Effector memory CD8-positive, alpha-beta T cell (primary cell): ENCODE measurements around the gene VAMP7.
"Not testable (repeated sequence)": the region's sequence is repeated elsewhere in the genome, so short reads cannot be mapped to it uniquely, and the experiment has no call there.

Experiments used
- ATAC-seq: fragments of 150-1000 bp; cut with Tn5 transposase; replicated peaks from 2 replicates; pipeline ENCODE4 v1.10.0; 2021; ENCODE audit warnings: mild to moderate bottlenecking, moderate library complexity
- DNase-seq, 3 experiments: peaks; one replicate each; pipeline ENCODE4 v3.0.0; 2021
- H3K27ac Mint-ChIP-seq, 2 donors: one replicate each; pipeline ENCODE4 v1.8.0; 2022; ENCODE audit warnings: mild to moderate bottlenecking in 2 of 2, mixed read lengths in 2 of 2, moderate library complexity in 2 of 2
- H3K27me3 Mint-ChIP-seq, 2 donors: one replicate each; pipeline ENCODE4 v1.8.0; 2022; ENCODE audit warnings: mixed read lengths in 2 of 2
- H3K36me3 Mint-ChIP-seq: one replicate; pipeline ENCODE4 v1.8.0; 2022; ENCODE audit warnings: mild to moderate bottlenecking, moderate library complexity, mixed read lengths; ENCODE audit not compliant: insufficient read depth
- H3K4me1 Mint-ChIP-seq, 2 donors: one replicate each; pipeline ENCODE4 v1.8.0; 2022; ENCODE audit warnings: low read depth in 2 of 2, mixed read lengths in 2 of 2
- H3K4me3 Mint-ChIP-seq, 2 donors: one replicate each; pipeline ENCODE4 v1.8.0; 2022; ENCODE audit warnings: mild to moderate bottlenecking in 2 of 2, mixed read lengths in 2 of 2, moderate library complexity in 2 of 2
- H3K9me3 Mint-ChIP-seq, 2 donors: one replicate each; pipeline ENCODE4 v1.8.0; 2022; ENCODE audit warnings: mixed read lengths in 2 of 2

VAMP7 gene

DNA sequence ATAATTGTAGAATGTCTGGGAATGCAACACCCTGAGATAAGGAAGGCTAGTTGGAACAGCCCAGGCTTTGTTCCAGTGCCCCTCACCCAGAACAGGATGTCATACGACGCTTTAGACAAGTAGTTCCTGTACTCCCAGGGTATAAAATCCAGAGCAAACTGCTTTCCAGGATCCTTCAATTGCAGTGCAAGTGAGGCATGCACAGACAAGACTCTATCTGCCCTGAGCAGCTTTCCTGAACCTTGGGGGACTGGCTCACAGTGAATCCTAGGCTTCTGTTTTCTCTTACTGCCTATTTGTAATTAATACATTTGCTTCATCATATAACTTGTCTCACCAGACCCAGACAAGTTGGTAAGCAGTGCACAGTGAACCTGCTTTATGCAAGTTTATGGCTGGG lies 68.0 kb downstream of the VAMP7 start:
- Mint-ChIP-seq H3K4me1 (no peaks in the 10 kb centered on the region), H3K4me3 (no peak overlapping the region), H3K9me3 (peaks cover 2 to 5% of the 10 kb centered on the region in 2 donors), H3K36me3 (peaks cover 2% of the 10 kb centered on the region), H3K27ac (no peak overlapping the region), H3K27me3 (no peaks in the 10 kb centered on the region)
- ATAC-seq: no peak
- no peak for DNase-seq

DNA sequence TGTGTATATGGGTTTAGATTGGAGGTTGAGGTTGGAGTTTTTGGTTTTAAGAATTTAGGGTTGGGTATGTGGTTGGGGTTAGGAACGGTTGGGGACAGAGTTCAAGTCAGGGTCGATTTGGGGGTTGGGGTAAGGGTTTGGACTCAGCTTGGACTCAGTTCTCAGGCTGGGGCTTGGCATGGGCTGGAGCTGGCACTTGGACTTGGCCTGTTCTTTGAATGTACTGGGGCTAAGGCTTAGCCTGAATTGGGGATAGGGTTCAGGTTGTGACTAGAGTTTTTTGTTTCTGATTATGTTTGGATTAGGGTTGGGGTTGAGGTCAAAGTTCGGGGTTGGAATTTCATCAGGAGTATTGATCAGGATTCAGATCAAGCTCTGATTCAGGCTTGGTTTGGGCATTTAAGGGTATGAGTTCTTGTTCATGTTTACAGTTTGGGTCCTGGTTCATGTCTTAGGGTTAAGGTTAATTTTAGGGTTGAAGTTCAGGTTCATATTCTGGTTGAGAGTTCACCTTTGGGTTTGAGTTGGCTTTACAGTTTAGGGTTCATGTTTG lies 70.2 kb downstream of the VAMP7 start:
- Mint-ChIP-seq H3K9me3 (peaks cover 0 to 4% of the 10 kb centered on the region in 2 donors), H3K36me3 (no peaks in the 10 kb centered on the region), H3K27ac (no peak overlapping the region), H3K27me3 (no peaks in the 10 kb centered on the region), H3K4me1 (no peaks in the 10 kb centered on the region), H3K4me3 (no peak overlapping the region)
- ATAC-seq (no peak), DNase-seq (no peak)

DNA sequence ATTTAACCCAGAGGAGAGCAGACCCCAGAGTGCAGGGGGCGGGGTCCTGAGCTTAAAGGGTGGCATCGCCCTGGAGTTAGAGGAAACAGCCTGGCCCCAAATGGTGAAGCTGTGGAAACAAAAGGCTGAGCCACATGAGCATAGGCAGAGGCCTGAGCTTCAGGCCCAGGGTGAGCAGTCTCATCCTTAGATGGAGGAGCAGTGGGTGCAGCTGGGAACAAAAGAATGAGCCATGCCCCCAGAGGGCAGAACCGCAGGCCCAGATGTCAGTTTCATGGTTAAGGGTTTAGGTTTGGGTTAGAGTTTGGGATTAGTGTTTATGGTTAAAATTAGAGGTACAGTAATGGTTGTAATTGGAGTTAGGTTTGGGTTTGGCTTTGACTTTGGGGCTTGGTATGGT lies 71.9 kb downstream of the VAMP7 start:
- DNase-seq (no peak), ATAC-seq (no peak)
- Mint-ChIP-seq H3K27me3 (no peaks in the 10 kb centered on the region), H3K4me1 (no peaks in the 10 kb centered on the region), H3K4me3 (no peak overlapping the region), H3K36me3 (no peaks in the 10 kb centered on the region), H3K27ac (no peak overlapping the region), H3K9me3 (peaks cover 0 to 4% of the 10 kb centered on the region in 2 donors)

DNA sequence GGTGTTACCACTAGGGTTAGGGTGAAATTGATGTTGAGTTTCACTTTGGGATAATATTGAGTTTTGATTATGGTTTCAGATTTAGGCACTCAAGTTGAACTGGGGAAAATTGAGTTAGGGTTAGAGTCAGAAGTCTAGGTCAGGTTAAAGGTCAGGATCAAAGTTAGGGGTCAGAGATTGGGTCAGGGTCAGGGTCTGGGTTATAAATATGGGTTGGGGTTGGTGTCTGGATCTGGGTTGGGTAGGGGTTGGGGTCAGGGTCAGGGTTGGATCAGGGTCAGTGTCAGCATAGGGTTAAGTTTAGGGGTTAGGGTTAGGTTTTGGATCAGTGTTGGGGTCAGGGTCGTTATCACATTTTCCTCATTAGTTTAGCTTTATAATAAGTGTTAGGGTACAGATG lies 73.6 kb downstream of the VAMP7 start:
- Mint-ChIP-seq H3K4me3 (no peak overlapping the region), H3K36me3 (no peaks in the 10 kb centered on the region), H3K9me3 (peaks cover 0 to 4% of the 10 kb centered on the region in 2 donors), H3K27ac (no peak overlapping the region), H3K27me3 (no peaks in the 10 kb centered on the region), H3K4me1 (no peaks in the 10 kb centered on the region)
- DNase-seq (no peak), ATAC-seq (no peak)

DNA sequence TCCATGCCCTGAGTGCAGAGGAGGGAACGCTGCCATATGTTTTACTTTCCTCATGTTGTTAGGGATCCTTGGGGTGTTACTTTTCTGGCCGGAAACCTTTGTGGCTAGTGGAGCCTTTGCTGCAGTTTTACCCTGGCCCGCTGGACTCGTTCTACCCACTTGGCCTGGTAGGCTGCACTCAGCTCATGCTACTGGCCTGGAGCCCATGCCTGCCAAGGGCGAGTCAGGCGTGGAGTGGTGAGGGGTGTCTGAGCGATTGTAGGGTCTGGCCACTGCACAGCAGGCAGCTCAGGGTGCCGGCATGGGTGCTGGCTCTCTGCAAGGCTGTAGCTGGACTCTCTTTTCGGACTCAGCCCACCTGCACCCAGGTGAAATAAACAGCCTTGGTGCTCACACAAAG lies 75.0 kb downstream of the VAMP7 start:
- ATAC-seq (no peak), DNase-seq (no peak)
- no peak overlapping the region for H3K4me3 Mint-ChIP-seq
- no peaks in the 10 kb centered on the region for H3K4me1 Mint-ChIP-seq
- no peaks in the 10 kb centered on the region for H3K36me3 Mint-ChIP-seq
- H3K27me3 Mint-ChIP-seq: no peaks in the 10 kb centered on the region
- H3K9me3 Mint-ChIP-seq: peaks cover 0 to 4% of the 10 kb centered on the region in 2 donors
- no peak overlapping the region for H3K27ac Mint-ChIP-seq

DNA sequence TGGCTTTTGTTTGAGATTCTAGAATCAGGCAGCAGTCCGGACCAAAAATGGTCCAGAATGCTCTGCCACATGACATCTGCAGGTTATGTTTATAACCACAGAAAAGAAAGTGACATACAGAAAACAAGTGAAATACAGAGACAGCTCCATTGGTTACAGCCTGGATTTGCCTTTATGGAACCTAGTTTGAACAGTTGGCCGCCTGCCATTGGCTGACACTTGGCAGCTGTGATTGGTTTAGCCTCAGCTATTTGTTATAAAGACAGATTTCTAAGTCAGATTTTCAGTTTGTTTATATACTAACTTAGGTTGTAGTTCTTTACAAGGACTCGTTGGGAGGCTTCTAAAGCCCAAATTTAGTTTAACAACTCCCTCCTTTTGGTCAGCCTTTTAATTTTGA lies 75.5 kb downstream of the VAMP7 start:
- no peak overlapping the region for H3K27ac Mint-ChIP-seq
- peaks cover 0 to 4% of the 10 kb centered on the region in 2 donors for H3K9me3 Mint-ChIP-seq
- ATAC-seq (no peak), DNase-seq (no peak)
- H3K36me3 Mint-ChIP-seq: no peaks in the 10 kb centered on the region
- H3K27me3 Mint-ChIP-seq: no peaks in the 10 kb centered on the region
- H3K4me1 Mint-ChIP-seq: no peaks in the 10 kb centered on the region
- H3K4me3 Mint-ChIP-seq: no peak overlapping the region

DNA sequence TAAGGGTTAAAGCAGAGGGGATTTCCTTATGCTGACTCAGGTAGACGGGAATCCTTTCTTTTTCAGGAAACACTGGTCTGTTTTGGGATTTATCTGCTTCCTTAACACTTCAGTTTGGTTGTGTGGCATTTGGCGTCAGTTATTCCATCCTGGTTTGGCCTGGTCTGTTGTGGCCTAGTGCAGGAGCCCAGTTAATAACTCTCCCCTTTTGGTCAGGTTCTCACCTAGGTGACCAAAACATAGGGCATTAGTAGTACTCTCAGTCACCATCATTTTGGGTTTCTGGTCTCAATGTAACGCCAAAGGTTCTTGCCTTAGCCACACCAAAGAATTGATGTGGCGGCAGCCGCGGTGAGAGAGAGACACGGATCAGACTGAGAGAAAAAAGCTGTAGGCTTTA lies 76.7 kb downstream of the VAMP7 start:
- peaks cover 0 to 4% of the 10 kb centered on the region in 2 donors for H3K9me3 Mint-ChIP-seq

DNA sequence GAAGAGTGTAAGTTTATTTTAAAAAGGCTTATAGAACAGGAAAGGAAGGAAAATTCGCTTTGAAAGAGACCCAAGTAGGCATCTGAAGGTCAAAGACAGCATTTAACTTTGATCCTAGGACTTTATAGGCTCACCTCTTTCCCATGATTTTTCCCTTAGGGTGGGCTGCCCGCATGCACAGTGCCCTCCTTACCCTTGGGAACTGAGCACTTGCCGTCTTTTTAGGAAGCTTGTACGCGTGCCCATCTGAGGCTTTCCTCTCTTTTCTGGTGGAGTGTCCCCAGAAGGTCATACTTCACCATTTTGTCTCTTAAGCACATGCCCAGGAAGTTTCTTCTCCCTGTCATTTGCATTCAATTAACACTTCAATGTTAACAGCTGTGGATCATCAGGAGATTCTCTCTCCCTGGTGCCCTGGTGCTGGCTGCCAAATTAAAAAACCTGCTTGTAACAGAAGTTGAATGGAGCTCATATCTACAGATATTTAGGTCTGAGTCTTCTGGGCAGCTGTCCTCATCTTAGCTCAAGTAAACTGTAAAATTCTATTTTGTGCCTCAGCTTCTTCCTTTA lies 78.0 kb downstream of the VAMP7 start:
- no peaks in the 10 kb centered on the region for H3K36me3 Mint-ChIP-seq
- H3K4me1 Mint-ChIP-seq: no peaks in the 10 kb centered on the region
- H3K27me3 Mint-ChIP-seq: no peaks in the 10 kb centered on the region
- no peak overlapping the region for H3K27ac Mint-ChIP-seq
- no peak overlapping the region for H3K4me3 Mint-ChIP-seq
- H3K9me3 Mint-ChIP-seq: peaks cover 0 to 6% of the 10 kb centered on the region in 2 donors
- no peak for DNase-seq
- ATAC-seq: no peak

More for the DNA sequence above, 76.7 kb downstream of the VAMP7 start:
- no peak for DNase-seq
- H3K4me1 Mint-ChIP-seq: no peaks in the 10 kb centered on the region
- no peak overlapping the region for H3K4me3 Mint-ChIP-seq
- no peaks in the 10 kb centered on the region for H3K36me3 Mint-ChIP-seq
- ATAC-seq: no peak
- no peak overlapping the region for H3K27ac Mint-ChIP-seq
- no peaks in the 10 kb centered on the region for H3K27me3 Mint-ChIP-seq

DNA sequence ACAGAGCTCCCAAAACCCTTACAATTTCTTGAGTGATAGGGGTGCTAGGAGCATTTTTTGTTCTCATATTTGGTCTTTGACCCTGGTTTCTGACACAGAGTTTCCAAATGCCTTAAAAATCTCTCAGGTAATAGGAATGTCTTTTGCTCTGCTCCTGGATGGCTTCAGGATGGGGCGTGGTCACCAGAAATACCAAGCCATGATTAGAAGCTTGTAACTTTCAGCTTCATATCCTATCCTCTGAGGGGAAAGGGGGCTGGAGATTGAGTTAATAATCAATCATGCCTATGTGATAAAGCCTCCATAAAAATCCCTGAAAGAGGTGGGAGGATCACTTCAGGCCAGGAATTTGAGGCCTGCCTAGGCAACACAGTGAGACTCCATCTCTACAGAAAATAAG lies 81.8 kb downstream of the VAMP7 start:
- no peaks in the 10 kb centered on the region for H3K4me1 Mint-ChIP-seq
- H3K4me3 Mint-ChIP-seq: no peak overlapping the region
- H3K27me3 Mint-ChIP-seq: peaks cover 2 to 5% of the 10 kb centered on the region in 2 donors
- peaks cover 0 to 4% of the 10 kb centered on the region in 2 donors for H3K9me3 Mint-ChIP-seq
- no peak for DNase-seq
- no peaks in the 10 kb centered on the region for H3K36me3 Mint-ChIP-seq
- H3K27ac Mint-ChIP-seq: no peak overlapping the region
- ATAC-seq: no peak

DNA sequence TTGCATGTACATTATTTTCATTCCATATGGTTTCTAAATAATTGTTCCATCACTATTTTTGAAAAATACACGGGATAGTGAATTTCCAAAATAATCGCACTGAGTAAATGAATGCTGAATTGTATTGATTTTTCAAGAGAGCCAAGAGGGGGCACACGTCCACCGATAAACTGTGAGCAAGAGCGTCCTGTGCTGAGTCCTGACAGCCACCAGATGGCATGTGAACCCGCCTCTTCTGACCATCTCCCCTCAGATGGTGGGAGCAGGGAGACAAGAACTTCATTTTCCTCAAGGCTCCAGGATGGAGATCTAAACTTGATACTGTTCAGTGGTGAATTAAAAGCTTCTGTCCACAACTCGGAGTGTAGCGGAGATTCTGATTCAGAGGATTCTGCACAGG lies 85.7 kb downstream of the VAMP7 start:
- ATAC-seq: peak; percentile 36
- H3K4me3 Mint-ChIP-seq: no peak overlapping the region
- DNase-seq: peak in 1 of 3 experiments; percentile 21
- H3K27me3 Mint-ChIP-seq: peaks cover 16 to 41% of the 10 kb centered on the region in 2 donors
- peaks cover 9 to 13% of the 10 kb centered on the region in 2 donors for H3K9me3 Mint-ChIP-seq
- H3K4me1 Mint-ChIP-seq: peaks cover 4 to 8% of the 10 kb centered on the region in 2 donors
- no peaks in the 10 kb centered on the region for H3K36me3 Mint-ChIP-seq
- H3K27ac Mint-ChIP-seq: no peak overlapping the region

DNA sequence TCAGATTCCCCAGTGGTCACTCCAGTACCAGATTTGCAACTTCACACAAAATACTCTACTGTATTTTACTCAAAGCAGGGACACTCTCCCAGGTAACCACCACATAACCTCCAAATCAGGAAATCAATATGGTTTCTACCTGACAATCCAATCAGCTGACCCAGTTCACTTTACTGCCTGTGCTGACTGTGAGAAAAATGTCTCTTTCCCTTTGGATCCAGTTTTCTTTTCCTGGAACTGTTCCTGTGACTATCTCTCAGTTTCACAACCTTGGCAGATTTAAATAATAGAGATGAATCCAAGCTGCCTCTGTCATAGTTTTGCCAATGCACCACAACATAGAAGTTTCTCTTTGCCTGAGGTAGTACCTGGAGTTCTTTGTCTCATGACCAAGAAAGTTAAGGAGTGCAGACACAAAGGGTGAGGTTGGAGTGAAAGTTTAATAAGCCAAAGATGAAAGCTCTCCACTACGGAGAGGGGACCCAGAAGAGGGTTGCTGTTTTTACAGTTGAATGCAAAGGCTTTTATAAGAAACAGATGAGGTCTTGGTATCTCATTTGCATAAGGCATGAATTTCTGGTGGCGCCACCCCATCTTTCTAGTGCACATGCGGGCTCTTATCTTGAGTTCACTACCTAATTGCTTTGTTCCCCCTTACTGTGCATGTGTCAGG lies 86.6 kb downstream of the VAMP7 start:
- ATAC-seq: no peak
- Mint-ChIP-seq H3K4me3 (no peak overlapping the region), H3K27me3 (peaks cover 20 to 42% of the 10 kb centered on the region in 2 donors), H3K27ac (no peak overlapping the region), H3K9me3 (peaks cover 9 to 13% of the 10 kb centered on the region in 2 donors), H3K4me1 (peaks cover 4 to 8% of the 10 kb centered on the region in 2 donors), H3K36me3 (no peaks in the 10 kb centered on the region)
- DNase-seq: no peak

DNA sequence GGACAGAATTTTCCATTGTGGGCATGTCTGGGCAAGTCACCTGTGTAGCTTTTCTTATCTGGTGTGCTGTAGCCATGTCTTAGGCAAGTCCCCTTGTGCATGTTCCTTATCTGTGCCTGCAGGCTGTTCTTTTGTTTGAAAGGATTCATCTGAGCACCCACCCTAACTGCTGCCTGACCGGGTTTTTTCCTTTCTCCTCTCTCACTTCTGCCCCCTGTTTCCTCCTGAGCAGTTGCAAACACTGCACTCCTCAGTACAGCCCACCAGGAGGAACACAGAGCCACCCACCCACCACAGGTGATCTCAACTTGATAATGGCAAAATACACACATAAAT lies 87.1 kb downstream of the VAMP7 start:
- no peak overlapping the region for H3K4me3 Mint-ChIP-seq
- peaks cover 20 to 42% of the 10 kb centered on the region in 2 donors for H3K27me3 Mint-ChIP-seq
- ATAC-seq (no peak), DNase-seq (no peak)
- peaks cover 4 to 8% of the 10 kb centered on the region in 2 donors for H3K4me1 Mint-ChIP-seq
- no peaks in the 10 kb centered on the region for H3K36me3 Mint-ChIP-seq
- peaks cover 9 to 13% of the 10 kb centered on the region in 2 donors for H3K9me3 Mint-ChIP-seq
- no peak overlapping the region for H3K27ac Mint-ChIP-seq

DNA sequence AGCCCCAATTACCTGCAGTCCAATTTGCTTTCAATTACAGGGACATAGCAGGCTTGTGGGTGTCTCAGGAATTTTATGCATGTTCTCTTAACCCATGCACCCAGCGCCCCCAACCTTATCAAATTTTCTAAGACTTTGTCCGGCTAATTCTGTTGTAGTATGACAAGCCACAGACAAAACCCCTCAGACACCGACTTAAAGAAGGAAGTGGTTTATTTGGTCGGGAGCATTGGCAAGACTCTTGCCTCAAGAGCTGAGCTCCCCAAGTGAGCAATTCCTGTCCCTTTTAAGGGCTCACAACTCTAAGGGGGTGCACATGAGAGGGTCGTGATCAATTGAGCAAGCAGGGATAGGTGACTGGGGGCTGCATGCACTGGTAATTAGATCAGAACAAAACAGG lies 87.6 kb downstream of the VAMP7 start:
- H3K27ac Mint-ChIP-seq: no peak overlapping the region
- H3K9me3 Mint-ChIP-seq: peaks cover 9 to 11% of the 10 kb centered on the region in 2 donors
- ATAC-seq (no peak), DNase-seq (no peak)
- H3K4me3 Mint-ChIP-seq: no peak overlapping the region
- H3K27me3 Mint-ChIP-seq: peaks cover 20 to 42% of the 10 kb centered on the region in 2 donors
- H3K4me1 Mint-ChIP-seq: peaks cover 4 to 8% of the 10 kb centered on the region in 2 donors
- no peaks in the 10 kb centered on the region for H3K36me3 Mint-ChIP-seq

DNA sequence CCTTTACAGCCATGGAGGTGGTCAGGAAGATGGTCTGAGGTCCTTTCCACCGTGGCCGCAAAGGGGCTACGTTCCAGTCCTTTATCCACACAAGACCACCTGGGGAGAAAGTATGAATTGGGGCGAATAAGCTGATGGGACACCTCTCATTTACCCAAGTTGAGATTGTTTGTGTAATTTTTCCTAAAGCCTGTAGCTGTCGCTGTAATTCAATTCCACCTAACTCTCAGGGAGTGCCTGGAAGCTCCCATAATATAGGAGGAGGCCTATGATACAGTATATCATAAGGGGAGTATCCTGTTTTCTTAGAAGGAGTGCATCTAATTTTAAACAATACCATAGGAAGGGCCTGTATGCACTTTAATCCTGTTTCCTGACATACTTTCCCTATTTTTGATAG lies 90.5 kb downstream of the VAMP7 start:
- H3K4me1 Mint-ChIP-seq, H3K4me3 Mint-ChIP-seq, H3K36me3 Mint-ChIP-seq, DNase-seq, ATAC-seq, H3K27ac Mint-ChIP-seq, H3K9me3 Mint-ChIP-seq: not testable (repeated sequence)
- peaks cover 27 to 60% of the 10 kb centered on the region in 2 donors for H3K27me3 Mint-ChIP-seq
